CD14-positive monocyte (primary cell): Measurements from ENCODE around the gene HOPX. TPM values are rescaled to one million over a fixed set of nuclear protein-coding genes. Genes with fewer than 3 reads are reported as not detected.

Experiments
- DNase-seq, 3 donors: peaks; one replicate each; pipeline ENCODE4 v3.0.0-alpha.2; 2011 to 2022
- H2AFZ ChIP-seq: 2 replicates; pipeline ENCODE4 v1.6.0; 2012; ENCODE audit warnings: mild to moderate bottlenecking, low read depth, low read length, inconsistent platforms; ENCODE audit not compliant: insufficient read depth, poor library complexity, severe bottlenecking
- H3K27ac ChIP-seq, 2 donors: 1 replicate in 1 of 2; 2 replicates in 1 of 2; pipeline ENCODE4 v1.5.1; 2012 to 2013; ENCODE audit warnings: low read length in 2 of 2, control low read depth in 1 of 2, inconsistent platforms in 1 of 2, low read depth in 1 of 2, mild to moderate bottlenecking in 1 of 2
- H3K27me3 ChIP-seq, 2 donors: one replicate each; pipeline versions ENCODE4 v1.6.0 to v1.6.1; 2011 to 2013; ENCODE audit warnings: low read length in 2 of 2; ENCODE audit not compliant: control insufficient read depth in 2 of 2, insufficient read depth in 2 of 2
- H3K36me3 ChIP-seq, 2 donors: replicated peaks in 1 of 2; 1 replicate in 1 of 2; 2 replicates in 1 of 2; pipeline versions ENCODE4 v1.5.1 to v1.6.1; 2012 to 2013; ENCODE audit warnings: low read length in 2 of 2, control low read depth in 1 of 2, inconsistent platforms in 1 of 2, mild to moderate bottlenecking in 1 of 2; ENCODE audit not compliant: insufficient read depth in 2 of 2, control insufficient read depth in 1 of 2
- H3K4me1 ChIP-seq, 2 donors: 1 replicate in 1 of 2; 2 replicates in 1 of 2; pipeline versions ENCODE4 v1.5.1 to v1.6.1; 2012 to 2013; ENCODE audit warnings: low read length in 2 of 2, control low read depth in 1 of 2, inconsistent platforms in 1 of 2, mild to moderate bottlenecking in 1 of 2, moderate library complexity in 1 of 2; ENCODE audit not compliant: insufficient read depth in 2 of 2, control insufficient read depth in 1 of 2
- H3K4me2 ChIP-seq: replicated peaks from 2 replicates; pipeline ENCODE3; 2012; ENCODE audit warnings: low read length, moderate library complexity, mild to moderate bottlenecking; ENCODE audit not compliant: poor library complexity, severe bottlenecking; ENCODE audit errors: extremely low read depth
- H3K4me3 ChIP-seq, 3 experiments: fragments of 200-600 bp in 1 of 3; sonication (generic) in 1 of 3; replicated peaks in 1 of 3; 1 replicate in 2 of 3; 2 replicates in 1 of 3; pipeline ENCODE4 v1.5.1; 2011 to 2013; ENCODE audit warnings: low read length in 3 of 3, mild to moderate bottlenecking in 3 of 3, control low read depth in 2 of 3, low read depth in 2 of 3, inconsistent platforms in 1 of 3, moderate library complexity in 1 of 3
- H3K79me2 ChIP-seq: 2 replicates; pipeline ENCODE4 v1.6.0; 2012; ENCODE audit warnings: mild to moderate bottlenecking, control low read depth, inconsistent platforms, low read length, moderate library complexity; ENCODE audit not compliant: insufficient read depth
- H3K9ac ChIP-seq: 2 replicates; pipeline ENCODE4 v1.6.0; 2017; ENCODE audit warnings: low read length, mild to moderate bottlenecking; ENCODE audit not compliant: insufficient read depth, poor library complexity, severe bottlenecking
- H3K9me3 ChIP-seq, 2 donors: replicated peaks in 1 of 2; 1 replicate in 1 of 2; 2 replicates in 1 of 2; pipeline versions ENCODE4 v1.5.1 to v1.6.1; 2012 to 2013; ENCODE audit warnings: low read length in 2 of 2, control low read depth in 1 of 2; ENCODE audit not compliant: control insufficient read depth in 1 of 2, insufficient read depth in 1 of 2
- H4K20me1 ChIP-seq: 2 replicates; pipeline ENCODE4 v1.6.0; 2012; ENCODE audit warnings: mild to moderate bottlenecking, low read length, control low read depth, moderate library complexity; ENCODE audit not compliant: insufficient read depth
- H3K27ac Mint-ChIP-seq, 7 donors: one replicate each; pipeline ENCODE4 v1.8.0; 2020; ENCODE audit warnings: mild to moderate bottlenecking in 7 of 7, mixed read lengths in 7 of 7, moderate library complexity in 6 of 7, inconsistent platforms in 2 of 7
- H3K27me3 Mint-ChIP-seq, 3 donors: one replicate each; pipeline ENCODE4 v1.8.0; 2021 to 2022; ENCODE audit warnings: low read depth in 3 of 3, mild to moderate bottlenecking in 3 of 3, mixed read lengths in 3 of 3, moderate library complexity in 3 of 3, inconsistent platforms in 1 of 3
- H3K36me3 Mint-ChIP-seq, 2 donors: one replicate each; pipeline ENCODE4 v1.8.0; 2020; ENCODE audit warnings: mixed read lengths in 2 of 2, inconsistent platforms in 1 of 2, mild to moderate bottlenecking in 1 of 2
- H3K4me1 Mint-ChIP-seq: one replicate; pipeline ENCODE4 v1.8.0; 2020; ENCODE audit warnings: mild to moderate bottlenecking, mixed read lengths
- H3K4me3 Mint-ChIP-seq, 2 donors: one replicate each; pipeline ENCODE4 v1.8.0; 2020; ENCODE audit warnings: mild to moderate bottlenecking in 2 of 2, mixed read lengths in 2 of 2, moderate library complexity in 1 of 2
- H3K9me3 Mint-ChIP-seq, 7 donors: one replicate each; pipeline ENCODE4 v1.8.0; 2020 to 2022; ENCODE audit warnings: mixed read lengths in 7 of 7, mild to moderate bottlenecking in 6 of 7, moderate library complexity in 6 of 7, inconsistent platforms in 2 of 7
- WGBS: methylation state at CpG from one replicate; pipeline ENCODE4 v1.1.5; 2013; ENCODE audit warnings: missing lambda C conversion rate; ENCODE audit not compliant: insufficient coverage; 5-methylcytosine and 5-hydroxymethylcytosine counted together
- intact Hi-C, 2 donors: fragments of 100-400 bp; cut with micrococcal nuclease; formaldehyde crosslinking; loops; one replicate each; pipeline versions ENCODE4 v1.15.0 to v1.15.1; 2023
- polyA plus RNA-seq, 3 donors: library from polyadenylated mRNA; depleted of rRNA in 1 of 3; unstranded in 2 of 3; stranded (reverse) in 1 of 3; fragments of 300-500 nt in 2 of 3; fragments of >200 nt in 1 of 3; fragmentation: Illumina TruSeq in 2 of 3; gene quantifications; 1 replicate in 2 of 3; 2 replicates in 1 of 3; pipeline ENCODE4 v1.2.3, GENCODE V29; 2012 to 2021
- TF ChIP-seq, protein P1 (sequence below): fragments of 200-600 bp; IDR thresholded peaks from one replicate; pipeline ENCODE4 v1.8.0; 2022; ENCODE audit warnings: antibody characterized with exemption, mild to moderate bottlenecking

Gene HOPX
- polyA plus RNA-seq, 3 donors: 0.39 to 1.3 (median 0.52) TPM

DNA sequence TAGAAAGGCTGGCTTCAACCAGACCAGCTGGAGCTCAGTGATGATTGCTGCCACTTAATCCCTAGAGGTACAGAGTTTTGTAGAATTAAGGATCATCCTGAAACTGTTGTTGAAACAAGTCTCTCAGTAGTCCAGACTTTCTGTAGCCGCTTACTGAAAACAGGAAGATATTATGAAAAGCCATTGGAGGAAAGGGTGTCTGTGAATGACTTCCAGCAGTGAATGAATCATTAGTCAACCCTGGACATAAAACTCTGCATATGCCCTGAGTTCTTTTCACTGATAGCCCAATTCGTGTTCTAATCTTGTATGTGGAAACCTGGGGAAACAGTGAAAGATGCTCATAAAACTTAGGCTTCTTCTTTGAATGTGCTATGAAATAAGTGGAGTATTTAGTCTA is 14.8 kb downstream of the HOPX start:
- WGBS: 0% methylated on average over 2 of the region's 2 CpGs
- peaks cover 0 to 4% of the 10 kb centered on the region in 2 donors for H3K9me3 ChIP-seq
- peaks cover 17 to 22% of the 10 kb centered on the region in 2 donors for H3K4me1 ChIP-seq
- Mint-ChIP-seq H3K4me3 (peak overlapping the region; percentile 39 to 62), H3K36me3 (peaks cover 0 to 2% of the 10 kb centered on the region in 2 donors), H3K27me3 (peaks cover 0 to 4% (median 0%) of the 10 kb centered on the region in 3 donors), H3K9me3 (peaks cover 0 to 8% (median 4%) of the 10 kb centered on the region in 7 donors), H3K27ac (no peak overlapping the region), H3K4me1 (peaks cover 31% of the 10 kb centered on the region)
- H3K27ac ChIP-seq: no peak overlapping the region
- H2AFZ ChIP-seq: no peak overlapping the region
- DNase-seq: peak in 2 of 3 donors; percentile 19 to 35
- peak overlapping the region; percentile 50 for H3K4me2 ChIP-seq
- TF ChIP-seq, protein P1, sequence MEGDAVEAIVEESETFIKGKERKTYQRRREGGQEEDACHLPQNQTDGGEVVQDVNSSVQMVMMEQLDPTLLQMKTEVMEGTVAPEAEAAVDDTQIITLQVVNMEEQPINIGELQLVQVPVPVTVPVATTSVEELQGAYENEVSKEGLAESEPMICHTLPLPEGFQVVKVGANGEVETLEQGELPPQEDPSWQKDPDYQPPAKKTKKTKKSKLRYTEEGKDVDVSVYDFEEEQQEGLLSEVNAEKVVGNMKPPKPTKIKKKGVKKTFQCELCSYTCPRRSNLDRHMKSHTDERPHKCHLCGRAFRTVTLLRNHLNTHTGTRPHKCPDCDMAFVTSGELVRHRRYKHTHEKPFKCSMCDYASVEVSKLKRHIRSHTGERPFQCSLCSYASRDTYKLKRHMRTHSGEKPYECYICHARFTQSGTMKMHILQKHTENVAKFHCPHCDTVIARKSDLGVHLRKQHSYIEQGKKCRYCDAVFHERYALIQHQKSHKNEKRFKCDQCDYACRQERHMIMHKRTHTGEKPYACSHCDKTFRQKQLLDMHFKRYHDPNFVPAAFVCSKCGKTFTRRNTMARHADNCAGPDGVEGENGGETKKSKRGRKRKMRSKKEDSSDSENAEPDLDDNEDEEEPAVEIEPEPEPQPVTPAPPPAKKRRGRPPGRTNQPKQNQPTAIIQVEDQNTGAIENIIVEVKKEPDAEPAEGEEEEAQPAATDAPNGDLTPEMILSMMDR: no peak
- H3K27me3 ChIP-seq: no peaks in the 10 kb centered on the region
- no peaks in the 10 kb centered on the region for H3K79me2 ChIP-seq
- no peaks in the 10 kb centered on the region for H3K36me3 ChIP-seq
- H3K9ac ChIP-seq: no peak overlapping the region
- H4K20me1 ChIP-seq: no peaks in the 10 kb centered on the region
- intact Hi-C loops: no loop called here
- peak overlapping the region in 1 of 3 experiments; percentile 28 for H3K4me3 ChIP-seq

DNA sequence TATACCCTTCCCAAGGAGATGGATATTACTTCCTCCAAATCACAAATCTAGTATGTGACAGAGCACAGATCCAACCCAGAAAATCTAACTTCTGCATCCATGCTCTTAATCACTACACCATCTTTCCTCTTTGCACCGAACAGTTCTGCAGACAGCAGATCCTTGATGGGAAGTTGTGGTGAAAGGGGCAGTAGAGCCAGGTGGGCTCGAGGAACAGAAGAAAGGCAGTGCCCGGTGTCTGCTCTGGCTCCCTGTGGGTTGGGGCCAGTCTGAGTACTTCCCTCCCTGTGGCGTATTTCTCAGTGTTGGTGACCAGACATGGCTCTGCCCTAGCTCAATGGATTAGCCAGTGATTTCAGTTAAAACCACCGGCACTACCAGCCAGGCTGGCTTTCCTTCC is 15.3 kb downstream of the HOPX start:
- peak overlapping the region; percentile 50 for H3K4me2 ChIP-seq
- H2AFZ ChIP-seq: no peak overlapping the region
- H3K4me3 ChIP-seq: peak overlapping the region in 1 of 3 experiments; percentile 28
- no peaks in the 10 kb centered on the region for H3K27me3 ChIP-seq
- Mint-ChIP-seq H3K4me1 (peaks cover 32% of the 10 kb centered on the region), H3K4me3 (peak overlapping the region; percentile 39 to 62), H3K27ac (peak overlapping the region in 1 of 7 donors; percentile 51), H3K27me3 (peaks cover 0 to 4% (median 0%) of the 10 kb centered on the region in 3 donors), H3K9me3 (peaks cover 0 to 8% (median 4%) of the 10 kb centered on the region in 7 donors), H3K36me3 (peaks cover 0 to 2% of the 10 kb centered on the region in 2 donors)
- TF ChIP-seq, protein P1: no peak
- no peaks in the 10 kb centered on the region for H3K36me3 ChIP-seq
- WGBS: 17% methylated on average over 3 of the region's 5 CpGs
- H3K9ac ChIP-seq: no peak overlapping the region
- no peaks in the 10 kb centered on the region for H3K79me2 ChIP-seq
- intact Hi-C loops: no loop called here
- peaks cover 17 to 22% of the 10 kb centered on the region in 2 donors for H3K4me1 ChIP-seq
- DNase-seq: peak in 1 of 3 donors; percentile 2
- no peak overlapping the region for H3K27ac ChIP-seq
- H4K20me1 ChIP-seq: no peaks in the 10 kb centered on the region
- H3K9me3 ChIP-seq: peaks cover 0 to 4% of the 10 kb centered on the region in 2 donors
